B cell (primary cell): ENCODE data around the gene MYADML2. TPM values are rescaled to one million over a fixed set of nuclear protein-coding genes. Genes with fewer than 3 reads are reported as not detected.

Source experiments
- ATAC-seq: fragments of 200-7000 bp; cut with Tn5 transposase; one replicate; pipeline ENCODE4 v1.10.0; 2021; ENCODE audit warnings: low read depth, mild to moderate bottlenecking, moderate number of reproducible peaks, moderate library complexity
- CTCF ChIA-PET: fragments of 350-600 bp; sonication (Branson Sonifier 250); formaldehyde crosslinking; loops from one replicate; lab custom pipeline; 2021; ENCODE audit warnings: antibody characterized with exemption, inconsistent platforms; lab: Charles Lee
- POLR2A ChIA-PET: fragments of 350-600 bp; sonication (Branson Sonifier 250); formaldehyde crosslinking; loops from one replicate; lab custom pipeline; 2021; ENCODE audit warnings: antibody characterized with exemption; lab: Charles Lee
- DNase-seq: peaks from one replicate; pipeline ENCODE4 v3.0.0; 2013
- H2AFZ ChIP-seq: 2 replicates; pipeline ENCODE4 v1.6.1; 2012; ENCODE audit warnings: mild to moderate bottlenecking, low read depth, low read length; ENCODE audit not compliant: insufficient read depth, poor library complexity, severe bottlenecking
- H3K27ac ChIP-seq, 2 donors: 1 replicate in 1 of 2; 2 replicates in 1 of 2; pipeline ENCODE4 v1.5.1; 2012 to 2013; ENCODE audit warnings: low read length in 2 of 2, mild to moderate bottlenecking in 2 of 2, moderate library complexity in 1 of 2
- H3K27me3 ChIP-seq, 4 experiments: fragments of 200-600 bp in 1 of 4; sonication (generic) in 1 of 4; replicated peaks in 1 of 4; 1 replicate in 2 of 4; 2 replicates in 2 of 4; pipeline versions ENCODE4 v1.6.1 to v1.7.0; 2013 to 2016; ENCODE audit warnings: low read length in 3 of 4, mild to moderate bottlenecking in 2 of 4, mixed read lengths in 1 of 4, moderate library complexity in 1 of 4; ENCODE audit not compliant: insufficient read depth in 4 of 4, control insufficient read depth in 3 of 4; ENCODE audit errors: control extremely low read depth in 1 of 4
- H3K36me3 ChIP-seq, 2 experiments: replicated peaks in 1 of 2; 1 replicate in 1 of 2; 2 replicates in 1 of 2; pipeline versions ENCODE4 v1.6.1 to v1.7.1; 2013; ENCODE audit warnings: low read length in 1 of 2; ENCODE audit not compliant: insufficient read depth in 2 of 2, control insufficient read depth in 1 of 2; ENCODE audit errors: control extremely low read depth in 1 of 2, extremely low read depth in 1 of 2
- H3K4me1 ChIP-seq, 2 donors: fragments of 200-600 bp in 1 of 2; sonication (generic) in 1 of 2; 1 replicate in 1 of 2; 2 replicates in 1 of 2; pipeline versions ENCODE4 v1.5.1 to v1.6.1; 2013 to 2017; ENCODE audit warnings: low read length in 2 of 2; ENCODE audit not compliant: control insufficient read depth in 2 of 2, insufficient read depth in 2 of 2
- H3K4me2 ChIP-seq: replicated peaks from 2 replicates; pipeline ENCODE3; 2012; ENCODE audit warnings: mild to moderate bottlenecking, low read depth, low read length; ENCODE audit not compliant: poor library complexity, severe bottlenecking
- H3K4me3 ChIP-seq, 5 experiments: fragments of 200-600 bp in 1 of 5; sonication (generic) in 1 of 5; 1 replicate in 3 of 5; 2 replicates in 2 of 5; pipeline versions ENCODE4 v1.5.1 to v1.7.0; 2011 to 2016; ENCODE audit warnings: low read length in 4 of 5, mild to moderate bottlenecking in 4 of 5, low read depth in 2 of 5, control low read depth in 1 of 5, moderate library complexity in 1 of 5; ENCODE audit not compliant: insufficient read depth in 1 of 5; ENCODE audit errors: control extremely low read depth in 1 of 5, extremely low read depth in 1 of 5
- H3K79me2 ChIP-seq: fragments of 200-600 bp; sonication (generic); one replicate; pipeline ENCODE4 v1.6.0; 2016; ENCODE audit warnings: low read length; ENCODE audit not compliant: control insufficient read depth, insufficient read depth
- H3K9ac ChIP-seq: fragments of 200-600 bp; sonication (generic); 2 replicates; pipeline ENCODE4 v1.6.1; 2017; ENCODE audit warnings: mild to moderate bottlenecking, low read length, moderate library complexity
- H3K9me3 ChIP-seq, 3 donors: one replicate each; pipeline versions ENCODE4 v1.6.1 to v1.7.1; 2013; ENCODE audit warnings: low read length in 2 of 3; ENCODE audit not compliant: control insufficient read depth in 2 of 3, insufficient read depth in 1 of 3; ENCODE audit errors: control extremely low read depth in 1 of 3
- H4K20me1 ChIP-seq: 2 replicates; pipeline ENCODE4 v1.6.0; 2012; ENCODE audit warnings: mild to moderate bottlenecking, low read length; ENCODE audit not compliant: insufficient read depth, control insufficient read depth, poor library complexity, severe bottlenecking
- H3K27ac Mint-ChIP-seq: one replicate; pipeline ENCODE4 v1.8.0; 2021; ENCODE audit warnings: mixed read lengths
- H3K27me3 Mint-ChIP-seq: one replicate; pipeline ENCODE4 v1.8.0; 2021; ENCODE audit warnings: mixed read lengths
- H3K4me1 Mint-ChIP-seq: one replicate; pipeline ENCODE4 v1.8.0; 2021; ENCODE audit warnings: mixed read lengths
- H3K4me3 Mint-ChIP-seq: one replicate; pipeline ENCODE4 v1.8.0; 2021; ENCODE audit warnings: mixed read lengths
- H3K9me3 Mint-ChIP-seq: one replicate; pipeline ENCODE4 v1.8.0; 2022; ENCODE audit warnings: mixed read lengths; ENCODE audit not compliant: insufficient read depth
- CTCF ChIP-seq: fragments of 200-600 bp; IDR thresholded peaks from one replicate; pipeline ENCODE4 v1.8.0; 2022; ENCODE audit warnings: antibody characterized with exemption, mild to moderate bottlenecking
- EZH2 ChIP-seq: IDR thresholded peaks from 2 replicates; pipeline ENCODE4 v1.6.1; 2012; ENCODE audit warnings: borderline replicate concordance, low read depth, mild to moderate bottlenecking, moderate library complexity, low read length; ENCODE audit not compliant: insufficient read depth, poor library complexity, severe bottlenecking
- WGBS: methylation state at CpG from one replicate; pipeline ENCODE4 v1.1.5; 2013; ENCODE audit warnings: missing lambda C conversion rate; ENCODE audit not compliant: insufficient coverage; 5-methylcytosine and 5-hydroxymethylcytosine counted together
- intact Hi-C: fragments of 100-400 bp; cut with micrococcal nuclease; formaldehyde crosslinking; loops from one replicate; pipeline ENCODE4 v1.10.0; 2022
- polyA plus RNA-seq: library from polyadenylated mRNA; depleted of rRNA; stranded (reverse); fragments of >200 nt; gene quantifications from 2 replicates; pipeline ENCODE4 v1.2.3, GENCODE V29; 2012
- total RNA-seq, 2 donors: library from RNA; stranded (reverse); fragments of 120-200 nt in 1 of 2; gene quantifications; 1 replicate in 1 of 2; 2 replicates in 1 of 2; pipeline versions ENCODE4 v1.2.3 to v1.2.4, GENCODE V29; 2013 to 2022

Gene MYADML2
- total and polyA plus RNA-seq, 2 donors (not counting 1 experiment from before 2014, with no cell fraction given), result not detected

GRCh38 chr17:81939881-81940385, 7.1 kb downstream of the MYADML2 start:
- no peaks in the 10 kb centered on the region for H3K9me3 ChIP-seq
- no peak overlapping the region for H2AFZ ChIP-seq
- Mint-ChIP-seq H3K27ac (no peak overlapping the region), H3K9me3 (no peaks in the 10 kb centered on the region), H3K4me1 (peaks cover 11% of the 10 kb centered on the region), H3K27me3 (peaks cover 5% of the 10 kb centered on the region), H3K4me3 (no peak overlapping the region)
- ChIA-PET CTCF (interaction anchor here (0.5 to 1.0 kb wide), 2 partner anchors 20 to 242 kb away, joined by 3 to 6 read pairs; no protein-coding TSS in a partner anchor), POLR2A (no interaction called here)
- DNase-seq (no peak), ATAC-seq (no peak)
- H3K27me3 ChIP-seq, result peaks cover 0 to 19% (median 2%) of the 10 kb centered on the region in 4 experiments
- intact Hi-C loops, result no loop called here
- H3K9ac ChIP-seq, result no peak overlapping the region
- no peaks in the 10 kb centered on the region for H4K20me1 ChIP-seq
- no peaks in the 10 kb centered on the region for H3K36me3 ChIP-seq
- H3K79me2 ChIP-seq, result no peaks in the 10 kb centered on the region
- H3K4me2 ChIP-seq, result no peak overlapping the region
- peaks cover 10 to 18% of the 10 kb centered on the region in 2 donors for H3K4me1 ChIP-seq
- 95% methylated on average over 21 of the region's 21 CpGs for WGBS
- H3K27ac ChIP-seq, result no peak overlapping the region
- TF ChIP-seq EZH2 (no peak), CTCF (no peak)
- no peak overlapping the region for H3K4me3 ChIP-seq

GRCh38 chr17:81939218-81939617, 7.8 kb downstream of the MYADML2 start:
- H3K4me2 ChIP-seq, result no peak overlapping the region
- ATAC-seq (no peak), DNase-seq (no peak)
- H2AFZ ChIP-seq, result no peak overlapping the region
- no peak overlapping the region for H3K27ac ChIP-seq
- Mint-ChIP-seq H3K27ac (no peak overlapping the region), H3K4me3 (no peak overlapping the region), H3K4me1 (peaks cover 11% of the 10 kb centered on the region), H3K27me3 (peaks cover 5% of the 10 kb centered on the region), H3K9me3 (no peaks in the 10 kb centered on the region)
- ChIA-PET CTCF (interaction anchor here (0.6 kb wide), 1 partner anchor 14 kb away, joined by 3 read pairs; no protein-coding TSS in a partner anchor), POLR2A (no interaction called here)
- no peaks in the 10 kb centered on the region for H4K20me1 ChIP-seq
- TF ChIP-seq CTCF (no peak), EZH2 (no peak)
- H3K4me1 ChIP-seq, result peaks cover 10 to 18% of the 10 kb centered on the region in 2 donors
- WGBS, result 55% methylated on average over 15 of the region's 15 CpGs
- H3K27me3 ChIP-seq, result peaks cover 0 to 19% (median 2%) of the 10 kb centered on the region in 4 experiments
- H3K36me3 ChIP-seq, result no peaks in the 10 kb centered on the region
- H3K4me3 ChIP-seq, result no peak overlapping the region
- H3K9ac ChIP-seq, result no peak overlapping the region
- no peaks in the 10 kb centered on the region for H3K9me3 ChIP-seq
- intact Hi-C loops, result no loop called here
- no peaks in the 10 kb centered on the region for H3K79me2 ChIP-seq
